Smooth muscle cell (in vitro differentiated cells): ENCODE results near the gene HOXD13. TPM values are rescaled to one million over a fixed set of nuclear protein-coding genes. Genes with fewer than 3 reads are reported as not detected.

Source experiments
- DNase-seq: peaks from one replicate; lab custom pipeline; 2025; ENCODE audit not compliant: unreplicated experiment; lab: John Stamatoyannopoulos, UW
- H2AFZ ChIP-seq: fragments of 200-600 bp; sonication (generic); 2 replicates; pipeline ENCODE4 v1.6.0; 2016; ENCODE audit warnings: antibody characterized with exemption, low read depth, mild to moderate bottlenecking
- H3F3A ChIP-seq: fragments of 200-600 bp; sonication (generic); 2 replicates; pipeline ENCODE4 v1.6.0; 2017; ENCODE audit warnings: antibody characterized with exemption, low read depth
- H3K27ac ChIP-seq: fragments of 200-600 bp; sonication (generic); 2 replicates; pipeline ENCODE4 v1.5.1; 2016; ENCODE audit warnings: low read depth, mild to moderate bottlenecking
- H3K27me3 ChIP-seq: fragments of 200-600 bp; sonication (generic); 2 replicates; pipeline ENCODE4 v1.6.1; 2016; ENCODE audit warnings: low read depth, mild to moderate bottlenecking
- H3K36me3 ChIP-seq: fragments of 200-600 bp; sonication (generic); 2 replicates; pipeline ENCODE4 v1.5.1; 2016; ENCODE audit warnings: low read depth
- H3K4me1 ChIP-seq: fragments of 200-600 bp; sonication (generic); 2 replicates; pipeline ENCODE4 v1.5.1; 2016; ENCODE audit warnings: low read depth
- H3K4me2 ChIP-seq: fragments of 200-600 bp; sonication (generic); 2 replicates; pipeline ENCODE4 v1.6.0; 2016; ENCODE audit warnings: mild to moderate bottlenecking
- H3K4me3 ChIP-seq: fragments of 200-600 bp; sonication (generic); 2 replicates; pipeline ENCODE4 v1.5.1; 2016; ENCODE audit warnings: mild to moderate bottlenecking
- H3K79me2 ChIP-seq: fragments of 200-600 bp; sonication (generic); 2 replicates; pipeline ENCODE4 v1.6.0; 2016; ENCODE audit warnings: low read depth, mild to moderate bottlenecking
- H3K9ac ChIP-seq: fragments of 200-600 bp; sonication (generic); 2 replicates; pipeline ENCODE4 v1.6.0; 2016; ENCODE audit warnings: low read depth
- H3K9me3 ChIP-seq: fragments of 200-600 bp; sonication (generic); replicated peaks from 2 replicates; pipeline ENCODE4 v1.5.1; 2016; ENCODE audit warnings: low read depth
- H4K20me1 ChIP-seq: fragments of 200-600 bp; sonication (generic); 2 replicates; pipeline ENCODE4 v1.6.0; 2016; ENCODE audit warnings: low read depth
- WGBS: methylation state at CpG from one replicate; pipeline ENCODE4 v1.1.7; 2016; ENCODE audit warnings: low lambda C conversion rate; 5-methylcytosine and 5-hydroxymethylcytosine counted together
- polyA plus RNA-seq: library from polyadenylated mRNA; unstranded; fragments of >200 nt; fragmentation: Nextera tagmentation; extraction: Ambion mirVana; gene quantifications from 2 replicates; pipeline ENCODE4 v1.2.1, GENCODE V29; 2016
- total RNA-seq: library from RNA; depleted of rRNA; stranded (reverse); fragments of >200 nt; gene quantifications from 2 replicates; pipeline ENCODE4 v1.2.3, GENCODE V29; 2014
- TF ChIP-seq, protein P1 (sequence below): fragments of 200-600 bp; sonication (generic); IDR thresholded peaks from 2 replicates; pipeline ENCODE4 v1.5.1; 2017; ENCODE audit warnings: borderline replicate concordance, mild to moderate bottlenecking, antibody characterized with exemption; ENCODE audit not compliant: insufficient read depth, poor library complexity, severe bottlenecking

HOXD13 gene
- total and polyA plus RNA-seq, 2 experiments from 2014 or later = 0.31 to 1.9 TPM

DNA sequence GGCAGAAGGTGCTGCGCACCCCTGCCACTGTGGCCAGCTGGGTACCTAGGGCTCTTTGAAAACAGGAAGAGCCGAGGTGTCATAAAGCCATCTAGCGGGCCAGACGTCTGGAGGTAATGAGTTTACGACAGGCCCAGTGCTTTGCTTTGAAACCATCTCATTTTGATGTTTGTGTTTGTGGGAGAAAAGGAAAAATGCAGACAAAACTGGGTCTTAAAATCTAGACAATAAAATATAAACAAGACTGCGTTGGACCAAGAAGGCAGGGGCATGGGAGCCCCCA, 33.2 kb downstream of the HOXD13 start:
- Histone ChIP-seq H3K4me2 (no peak overlapping the region), H3K9ac (no peak overlapping the region), H3K27me3 (peaks cover 98% of the 10 kb centered on the region), H3K4me1 (peaks cover 7% of the 10 kb centered on the region), H3K4me3 (no peak overlapping the region), H2AFZ (no peak overlapping the region), H3K9me3 (no peaks in the 10 kb centered on the region), H3K79me2 (no peaks in the 10 kb centered on the region), H3K36me3 (no peaks in the 10 kb centered on the region), H3F3A (no peaks in the 10 kb centered on the region), H4K20me1 (peaks cover 38% of the 10 kb centered on the region), H3K27ac (no peak overlapping the region)
- no peak for DNase-seq
- WGBS = 39% methylated on average over 6 of the region's 6 CpGs
- TF ChIP-seq, protein P1, sequence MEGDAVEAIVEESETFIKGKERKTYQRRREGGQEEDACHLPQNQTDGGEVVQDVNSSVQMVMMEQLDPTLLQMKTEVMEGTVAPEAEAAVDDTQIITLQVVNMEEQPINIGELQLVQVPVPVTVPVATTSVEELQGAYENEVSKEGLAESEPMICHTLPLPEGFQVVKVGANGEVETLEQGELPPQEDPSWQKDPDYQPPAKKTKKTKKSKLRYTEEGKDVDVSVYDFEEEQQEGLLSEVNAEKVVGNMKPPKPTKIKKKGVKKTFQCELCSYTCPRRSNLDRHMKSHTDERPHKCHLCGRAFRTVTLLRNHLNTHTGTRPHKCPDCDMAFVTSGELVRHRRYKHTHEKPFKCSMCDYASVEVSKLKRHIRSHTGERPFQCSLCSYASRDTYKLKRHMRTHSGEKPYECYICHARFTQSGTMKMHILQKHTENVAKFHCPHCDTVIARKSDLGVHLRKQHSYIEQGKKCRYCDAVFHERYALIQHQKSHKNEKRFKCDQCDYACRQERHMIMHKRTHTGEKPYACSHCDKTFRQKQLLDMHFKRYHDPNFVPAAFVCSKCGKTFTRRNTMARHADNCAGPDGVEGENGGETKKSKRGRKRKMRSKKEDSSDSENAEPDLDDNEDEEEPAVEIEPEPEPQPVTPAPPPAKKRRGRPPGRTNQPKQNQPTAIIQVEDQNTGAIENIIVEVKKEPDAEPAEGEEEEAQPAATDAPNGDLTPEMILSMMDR = no peak

DNA sequence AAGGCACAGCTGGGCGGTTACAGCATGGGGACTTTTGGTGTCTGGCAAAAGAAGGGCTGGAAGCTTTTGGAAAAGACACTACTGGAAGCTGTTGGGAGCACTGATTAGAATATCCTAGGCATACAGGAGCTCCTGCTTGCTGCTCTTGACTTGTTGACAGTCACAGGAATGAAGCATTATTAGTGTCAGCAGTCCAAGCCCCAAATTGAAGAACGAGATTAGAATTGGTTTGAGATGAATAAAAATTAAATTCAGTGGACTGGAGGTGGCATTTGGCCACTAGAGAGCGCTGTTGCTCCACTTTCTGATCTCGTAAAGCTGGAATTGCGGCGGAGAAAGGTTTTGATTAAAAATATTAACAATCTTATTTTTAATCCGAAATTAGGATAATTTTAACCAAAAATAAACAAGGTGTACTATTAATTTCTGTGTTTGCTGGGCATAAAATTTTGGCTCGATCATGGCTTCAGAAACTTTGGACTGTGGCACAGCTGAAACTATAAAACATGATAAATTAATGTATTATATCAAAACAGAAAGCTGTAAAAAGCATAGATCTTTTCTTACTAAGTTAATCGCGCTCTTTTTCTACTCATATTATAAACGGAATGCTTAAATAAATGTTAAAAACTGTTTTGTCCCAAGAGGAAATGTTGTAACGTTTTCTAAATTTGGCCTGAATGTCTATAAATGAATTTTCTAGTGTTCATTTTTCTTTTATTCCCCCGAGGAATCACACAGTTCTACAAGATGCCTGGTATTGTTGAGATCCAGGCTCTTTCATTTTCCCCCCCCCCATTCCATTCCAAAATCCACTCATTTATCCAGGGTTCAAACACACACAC, 34.6 kb downstream of the HOXD13 start:
- H4K20me1 ChIP-seq = peaks cover 23% of the 10 kb centered on the region
- WGBS = 7% methylated on average over 13 of the region's 13 CpGs

DNA sequence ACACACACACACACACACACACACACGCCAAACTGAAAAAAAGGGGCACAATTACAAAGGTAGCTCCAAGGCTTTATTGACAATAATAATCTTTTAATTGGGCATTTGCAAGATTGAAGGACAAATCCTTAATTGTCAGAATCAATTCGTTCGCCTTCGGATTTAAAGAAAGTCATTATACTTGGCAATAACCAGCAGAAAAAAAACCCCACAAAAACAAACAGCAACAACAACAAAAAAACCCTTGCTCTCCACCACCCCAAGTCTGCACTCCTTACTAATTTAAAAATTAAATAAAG, 35.2 kb downstream of the HOXD13 start:
- no peak overlapping the region for H2AFZ ChIP-seq
- WGBS = 51% methylated on average over 4 of the region's 4 CpGs
- DNase-seq = no peak
- H3K4me1 ChIP-seq = peaks cover 7% of the 10 kb centered on the region
- peaks cover 18% of the 10 kb centered on the region for H4K20me1 ChIP-seq
- no peaks in the 10 kb centered on the region for H3F3A ChIP-seq
- no peaks in the 10 kb centered on the region for H3K79me2 ChIP-seq
- no peak overlapping the region for H3K4me2 ChIP-seq
- peaks cover 98% of the 10 kb centered on the region for H3K27me3 ChIP-seq
- H3K27ac ChIP-seq = no peak overlapping the region
- TF ChIP-seq, protein P1 = no peak
- no peaks in the 10 kb centered on the region for H3K9me3 ChIP-seq
- no peak overlapping the region for H3K9ac ChIP-seq
- H3K4me3 ChIP-seq = no peak overlapping the region
- no peaks in the 10 kb centered on the region for H3K36me3 ChIP-seq

More for the DNA sequence above, 34.6 kb downstream of the HOXD13 start:
- Histone ChIP-seq H3K4me2 (no peak overlapping the region), H3K9ac (no peak overlapping the region), H3K36me3 (no peaks in the 10 kb centered on the region), H3K4me3 (no peak overlapping the region), H3K27me3 (peaks cover 98% of the 10 kb centered on the region), H3K4me1 (peaks cover 7% of the 10 kb centered on the region), H3F3A (no peaks in the 10 kb centered on the region), H3K9me3 (no peaks in the 10 kb centered on the region), H3K79me2 (no peaks in the 10 kb centered on the region), H3K27ac (no peak overlapping the region), H2AFZ (no peak overlapping the region)
- DNase-seq = no peak
- TF ChIP-seq, protein P1 = peak; percentile 95
